ENCODE results near the gene PPP3R1. TPM values are rescaled to one million over a fixed set of nuclear protein-coding genes. Genes with fewer than 3 reads are reported as not detected.

Gene PPP3R1
- total RNA-seq (ENCODE audit: unreplicated experiment): 65.7 TPM
- long read RNA-seq, partial matches to known transcripts: 0 of 1 reads
- long read RNA-seq, other reads (novel, unspliced or antisense): 1 of 1 reads

- Mint-ChIP-seq H3K9me3 (ENCODE audit: unreplicated experiment) (no peaks in the 10 kb centered on the region), H3K36me3 (ENCODE audit: low read depth, unreplicated experiment) (peaks cover 7% of the 10 kb centered on the region), H3K4me3 (ENCODE audit: unreplicated experiment) (peak within 1 kb of the TSS; percentile 98), H3K27ac (ENCODE audit: unreplicated experiment) (peak within 1 kb of the TSS; percentile 99), H3K4me1 (ENCODE audit: unreplicated experiment) (peaks cover 15% of the 10 kb centered on the region), H3K27me3 (ENCODE audit: unreplicated experiment) (peaks cover 18% of the 10 kb centered on the region)
- no peak for TF ChIP-seq CTCF (IDR thresholded peaks at IDR 0.05; ENCODE audit: unreplicated experiment)
- DNase-seq (ENCODE audit: low spot score): peak; percentile 95
Observed at GRCh38 chr2:68252400-68253218, at the start of gene PPP3R1. Gene PPP3R1, minus strand, starts transcription at chr2:68252532. Its CDS starts 405 bp downstream, at chr2:68252127.

- H3K27ac Mint-ChIP-seq (ENCODE audit: unreplicated experiment): no peak overlapping the region
Observed at GRCh38 chr2:68295516-68295915, 43.2 kb upstream of the PPP3R1 start.

GRCh38 chr2:68294913-68295312 is 42.6 kb upstream of the PPP3R1 start:
- no peak for DNase-seq (ENCODE audit: low spot score)
- H3K4me1 Mint-ChIP-seq (ENCODE audit: unreplicated experiment): peaks cover 4% of the 10 kb centered on the region
- H3K4me3 Mint-ChIP-seq (ENCODE audit: unreplicated experiment): no peak overlapping the region
- TF ChIP-seq CTCF (IDR thresholded peaks at IDR 0.05; ENCODE audit: unreplicated experiment): no peak
- no peak overlapping the region for H3K27ac Mint-ChIP-seq (ENCODE audit: unreplicated experiment)
- no peaks in the 10 kb centered on the region for H3K27me3 Mint-ChIP-seq (ENCODE audit: unreplicated experiment)
- no peaks in the 10 kb centered on the region for H3K9me3 Mint-ChIP-seq (ENCODE audit: unreplicated experiment)
- no peaks in the 10 kb centered on the region for H3K36me3 Mint-ChIP-seq (ENCODE audit: low read depth, unreplicated experiment)

More at GRCh38 chr2:68295516-68295915, 43.2 kb upstream of the PPP3R1 start:
- Mint-ChIP-seq H3K27me3 (ENCODE audit: unreplicated experiment) (no peaks in the 10 kb centered on the region), H3K36me3 (ENCODE audit: low read depth, unreplicated experiment) (no peaks in the 10 kb centered on the region), H3K4me1 (ENCODE audit: unreplicated experiment) (peaks cover 4% of the 10 kb centered on the region), H3K4me3 (ENCODE audit: unreplicated experiment) (no peak overlapping the region), H3K9me3 (ENCODE audit: unreplicated experiment) (no peaks in the 10 kb centered on the region)
- no peak for DNase-seq (ENCODE audit: low spot score)
- TF ChIP-seq CTCF (IDR thresholded peaks at IDR 0.05; ENCODE audit: unreplicated experiment): no peak

- Mint-ChIP-seq H3K4me1 (ENCODE audit: unreplicated experiment) (peaks cover 4% of the 10 kb centered on the region), H3K4me3 (ENCODE audit: unreplicated experiment) (no peak overlapping the region), H3K9me3 (ENCODE audit: unreplicated experiment) (no peaks in the 10 kb centered on the region), H3K36me3 (ENCODE audit: low read depth, unreplicated experiment) (no peaks in the 10 kb centered on the region), H3K27ac (ENCODE audit: unreplicated experiment) (no peak overlapping the region), H3K27me3 (ENCODE audit: unreplicated experiment) (no peaks in the 10 kb centered on the region)
- no peak for DNase-seq (ENCODE audit: low spot score)
- peak; percentile 37 for TF ChIP-seq CTCF (IDR thresholded peaks at IDR 0.05; ENCODE audit: unreplicated experiment)
Observed at GRCh38 chr2:68294187-68294586, 41.9 kb upstream of the PPP3R1 start.

- Mint-ChIP-seq H3K4me3 (ENCODE audit: unreplicated experiment) (no peak overlapping the region), H3K27ac (ENCODE audit: unreplicated experiment) (no peak overlapping the region), H3K27me3 (ENCODE audit: unreplicated experiment) (no peaks in the 10 kb centered on the region), H3K4me1 (ENCODE audit: unreplicated experiment) (peaks cover 4% of the 10 kb centered on the region), H3K36me3 (ENCODE audit: low read depth, unreplicated experiment) (no peaks in the 10 kb centered on the region), H3K9me3 (ENCODE audit: unreplicated experiment) (no peaks in the 10 kb centered on the region)
- DNase-seq (ENCODE audit: low spot score): no peak
- no peak for TF ChIP-seq CTCF (IDR thresholded peaks at IDR 0.05; ENCODE audit: unreplicated experiment)
Observed at GRCh38 chr2:68293755-68294154, 41.4 kb upstream of the PPP3R1 start.
